Thyroid gland (tissue), 4 donors: ENCODE measurements around the gene ARMC2. TPM values are rescaled to one million over a fixed set of nuclear protein-coding genes. Genes with fewer than 3 reads are reported as not detected.

ENCODE experiments used
- DNase-seq, 2 donors: peaks; one replicate each; pipeline ENCODE4 v3.0.0-alpha.2; 2019
- H3K27ac ChIP-seq, 3 donors: fragments of 200-600 bp; sonication (generic); 1 replicate in 2 of 3; 2 replicates in 1 of 3; pipeline ENCODE4 v1.5.1; 2016 to 2019; ENCODE audit warnings: mild to moderate bottlenecking in 1 of 3, moderate library complexity in 1 of 3
- H3K27me3 ChIP-seq: fragments of 200-600 bp; sonication (generic); one replicate; pipeline ENCODE4 v1.5.1; 2019
- H3K36me3 ChIP-seq, 2 donors: fragments of 200-600 bp; sonication (generic); one replicate each; pipeline ENCODE4 v1.5.1; 2016 to 2019
- H3K4me1 ChIP-seq, 2 donors: fragments of 200-600 bp; sonication (generic); one replicate each; pipeline ENCODE4 v1.5.1; 2017 to 2019
- H3K4me3 ChIP-seq, 3 donors: fragments of 200-600 bp; sonication (generic); replicated peaks in 1 of 3; 1 replicate in 2 of 3; 2 replicates in 1 of 3; pipeline ENCODE4 v1.5.1; 2016; ENCODE audit warnings: mild to moderate bottlenecking in 1 of 3
- H3K9me3 ChIP-seq: fragments of 200-600 bp; sonication (generic); one replicate; pipeline ENCODE4 v1.5.1; 2017
- CTCF ChIP-seq, 6 experiments: fragments of 200-600 bp in 3 of 6; fragments of 450-650 bp in 3 of 6; sonication (generic) in 3 of 6; IDR thresholded peaks; one replicate each; pipeline ENCODE4 v1.5.1; 2016 to 2019; ENCODE audit warnings: antibody characterized with exemption in 6 of 6, mild to moderate bottlenecking in 2 of 6, inconsistent platforms in 1 of 6, moderate library complexity in 1 of 6
- POLR2A ChIP-seq, 2 donors: fragments of 450-650 bp; IDR thresholded peaks; one replicate each; pipeline ENCODE4 v1.6.1; 2017; ENCODE audit warnings: antibody characterized with exemption in 2 of 2, mild to moderate bottlenecking in 2 of 2, moderate library complexity in 1 of 2
- WGBS, 2 donors: methylation state at CpG; one replicate each; pipeline ENCODE4 v1.1.5; 2017; 5-methylcytosine and 5-hydroxymethylcytosine counted together
- intact Hi-C: fragments of 100-400 bp; cut with DNase I; formaldehyde crosslinking; loops from one replicate; pipeline ENCODE4 v1.15.1; 2023
- total RNA-seq, 4 donors: library from RNA; depleted of rRNA; stranded (reverse); fragments of >200 nt; gene quantifications; one replicate each; pipeline ENCODE4 v1.2.3, GENCODE V29; 2016

Gene ARMC2
- total RNA-seq, 4 donors from 2014 or later = 5.2 to 9.3 (median 6.9) TPM

- Histone ChIP-seq H3K27me3 (no peaks in the 10 kb centered on the region), H3K9me3 (no peaks in the 10 kb centered on the region), H3K4me3 (no peak overlapping the region), H3K4me1 (peaks cover 44 to 51% of the 10 kb centered on the region in 2 donors), H3K36me3 (no peaks in the 10 kb centered on the region), H3K27ac (peak overlapping the region in 2 of 3 donors; percentile 17 to 99)
- intact Hi-C loops = no loop called here
- no peak for DNase-seq
- WGBS, 2 donors = 69 to 78% methylated on average over 9 of the region's 9 CpGs
- TF ChIP-seq POLR2A (IDR thresholded peaks at IDR 0.05) = no peak
- TF ChIP-seq CTCF (IDR thresholded peaks at IDR 0.05) = no peak
These were observed 94.6 kb downstream of the ARMC2 start for GRCh38 chr6:108942556-108943492.

- TF ChIP-seq CTCF (IDR thresholded peaks at IDR 0.05) = peak in 2 of 6 experiments; percentile 6 to 18
- no peak for TF ChIP-seq POLR2A (IDR thresholded peaks at IDR 0.05)
- Histone ChIP-seq H3K27me3 (no peaks in the 10 kb centered on the region), H3K9me3 (no peaks in the 10 kb centered on the region), H3K27ac (peak overlapping the region in 2 of 3 donors; percentile 96 to 99), H3K4me1 (peaks cover 56 to 63% of the 10 kb centered on the region in 2 donors), H3K36me3 (no peaks in the 10 kb centered on the region), H3K4me3 (no peak overlapping the region)
- intact Hi-C loops = no loop called here
- WGBS, 2 donors = 100% methylated on average over 1 of the region's 1 CpG
- no peak for DNase-seq
These were observed 95.8 kb downstream of the ARMC2 start for GRCh38 chr6:108944071-108944470.

GRCh38 chr6:108944707-108945680 is 96.8 kb downstream of the ARMC2 start:
- H3K4me1 ChIP-seq = peaks cover 62 to 63% of the 10 kb centered on the region in 2 donors
- no peak for DNase-seq
- H3K9me3 ChIP-seq = no peaks in the 10 kb centered on the region
- H3K4me3 ChIP-seq = no peak overlapping the region
- intact Hi-C loops = no loop called here
- TF ChIP-seq POLR2A (IDR thresholded peaks at IDR 0.05) (no peak), CTCF (IDR thresholded peaks at IDR 0.05) (no peak)
- no peaks in the 10 kb centered on the region for H3K27me3 ChIP-seq
- H3K36me3 ChIP-seq = no peaks in the 10 kb centered on the region
- WGBS, 2 donors = 55 to 62% methylated on average over 12 of the region's 12 CpGs
- peak overlapping the region; percentile 79 to 99 (median 96) for H3K27ac ChIP-seq

GRCh38 chr6:108945681-108946159 is 97.5 kb downstream of the ARMC2 start:
- H3K9me3 ChIP-seq = no peaks in the 10 kb centered on the region
- TF ChIP-seq CTCF (IDR thresholded peaks at IDR 0.05) (no peak), POLR2A (IDR thresholded peaks at IDR 0.05) (peak in 1 of 2 donors; percentile 69)
- no peak overlapping the region for H3K4me3 ChIP-seq
- no peaks in the 10 kb centered on the region for H3K36me3 ChIP-seq
- intact Hi-C loops = no loop called here
- H3K27ac ChIP-seq = peak overlapping the region; percentile 79 to 99 (median 96)
- DNase-seq = peak; percentile 86
- peaks cover 59 to 62% of the 10 kb centered on the region in 2 donors for H3K4me1 ChIP-seq
- 20 to 29% methylated on average over 10 of the region's 10 CpGs for WGBS, 2 donors
- no peaks in the 10 kb centered on the region for H3K27me3 ChIP-seq
